HG02759 (cell line): ENCODE measurements around the gene NMRAL1.

Experiments used
- ATAC-seq: cut with Tn5 transposase; IDR thresholded peaks from one replicate; pipeline ENCODE4 v1.9.1; 2021; ENCODE audit warnings: mild to moderate bottlenecking, moderate library complexity; ENCODE audit not compliant: unreplicated experiment

The NMRAL1 gene

DNA sequence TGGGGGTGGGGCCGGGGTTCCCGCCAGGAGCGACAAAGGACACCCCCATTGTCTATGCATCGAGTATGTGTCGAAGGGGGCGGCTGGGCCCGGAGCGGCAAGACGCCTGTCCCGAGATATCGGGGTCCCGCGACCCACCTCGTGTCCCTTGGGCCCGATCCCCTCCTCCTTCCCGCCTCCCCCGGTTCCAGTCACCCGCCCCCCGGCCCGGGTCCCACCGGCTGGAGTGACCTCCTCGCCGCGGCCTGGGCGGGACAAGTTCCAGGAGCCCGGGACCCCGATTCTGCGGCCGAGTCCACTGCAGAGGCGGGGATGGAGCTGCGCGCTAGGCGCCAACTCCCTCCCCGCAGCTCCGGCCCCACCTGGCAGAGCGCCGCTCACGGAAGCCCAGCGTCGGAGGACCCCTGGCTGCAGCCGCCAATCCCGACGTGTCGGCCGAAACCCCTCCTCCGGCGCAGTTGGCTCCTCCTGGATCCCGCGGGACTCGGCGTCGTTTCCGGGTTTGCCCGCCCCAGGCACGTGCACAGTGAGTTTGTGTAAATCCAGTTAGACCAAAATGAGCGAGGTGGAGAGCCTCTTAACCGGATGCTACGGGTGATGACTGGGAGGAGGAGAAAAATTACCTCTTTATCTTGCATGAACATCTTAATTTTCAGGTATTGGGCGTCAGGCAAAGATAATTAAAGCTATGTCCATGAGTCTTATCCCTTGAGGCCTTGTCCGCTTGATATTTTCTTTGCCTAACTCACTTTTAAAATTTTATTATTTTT, at the start of gene NMRAL1:
NMRAL1 (minus strand) TSS at position 434 of the 770 bp plus-strand sequence. CDS start 493 bp downstream, outside the sequence.
- peak; percentile 56 for ATAC-seq

GRCh38 chr16:4523686-4524085, 49.3 kb upstream of the NMRAL1 start:
- no peak for ATAC-seq

GRCh38 chr16:4522051-4522581, 47.7 kb upstream of the NMRAL1 start:
- ATAC-seq = no peak

- ATAC-seq = no peak
Measured at GRCh38 chr16:4520913-4521312, 46.5 kb upstream of the NMRAL1 start.

DNA sequence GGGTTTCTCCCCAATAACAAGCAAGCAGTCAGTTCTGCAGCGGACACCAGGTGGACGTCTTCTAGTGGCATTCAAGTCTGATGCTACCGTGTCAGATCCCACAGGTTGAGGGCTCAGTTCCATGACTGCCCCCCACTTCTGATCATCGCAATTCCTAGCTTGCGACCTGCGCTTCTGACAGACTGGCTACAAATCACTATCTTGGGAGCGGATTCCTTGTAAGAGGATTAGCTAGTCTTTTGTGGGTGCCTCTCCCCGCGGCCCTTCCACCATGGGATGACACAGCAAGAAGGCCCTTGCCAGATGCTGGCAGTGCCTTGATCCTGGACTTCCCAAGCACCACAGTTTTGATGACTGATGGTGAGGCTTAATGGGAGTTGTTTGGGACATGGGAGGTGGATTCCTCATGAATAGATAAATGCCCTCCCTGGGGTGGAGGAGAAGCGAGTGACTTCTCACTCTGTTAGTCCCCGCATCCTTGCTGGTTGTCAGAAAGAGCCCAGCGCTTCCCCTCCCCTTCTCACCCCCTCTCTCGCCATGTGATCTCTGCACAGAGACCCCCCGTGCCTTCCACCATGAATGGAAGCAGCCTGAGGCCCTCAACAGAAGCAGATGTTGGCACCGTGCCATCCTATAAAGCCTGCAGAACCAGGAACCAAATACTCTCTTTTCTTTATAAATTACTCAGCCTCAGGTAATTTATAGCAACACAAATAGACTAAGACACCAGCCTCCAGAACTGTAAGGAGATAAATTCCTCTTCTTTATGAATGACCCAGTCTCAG, 45.0 kb upstream of the NMRAL1 start:
- ATAC-seq = no peak

GRCh38 chr16:4517812-4518680, 43.6 kb upstream of the NMRAL1 start:
- no peak for ATAC-seq

DNA sequence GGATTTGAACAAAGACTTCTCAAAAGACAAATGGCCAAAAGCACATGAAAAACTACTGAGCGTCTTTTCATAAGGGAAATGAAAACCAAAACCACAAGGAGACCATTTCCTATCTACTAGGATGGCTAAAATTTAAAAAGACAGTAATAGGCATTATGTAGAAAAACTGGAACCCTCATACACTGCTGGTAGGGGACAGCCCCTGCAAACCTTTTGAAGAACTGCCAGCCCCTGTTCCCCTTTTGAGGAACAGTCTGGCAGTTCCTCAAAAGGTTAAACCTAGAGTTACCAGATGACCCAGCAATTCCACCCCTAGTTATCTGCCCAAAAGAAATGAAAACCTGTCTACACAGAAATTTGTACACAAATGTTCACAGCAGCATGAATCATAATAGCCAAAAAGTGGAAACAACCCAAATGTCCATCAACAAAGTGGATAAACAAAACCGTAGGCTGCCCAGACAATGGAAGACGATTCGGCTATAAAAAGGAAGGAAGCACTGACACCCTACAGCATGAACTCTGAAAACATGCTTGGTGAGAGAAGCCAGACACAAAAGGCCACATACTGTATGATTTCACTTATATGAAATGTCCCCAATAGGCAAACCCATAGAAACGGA, 41.3 kb upstream of the NMRAL1 start:
- ATAC-seq = peak; percentile 60

GRCh38 chr16:4514606-4515005, 40.2 kb upstream of the NMRAL1 start:
- ATAC-seq = no peak

DNA sequence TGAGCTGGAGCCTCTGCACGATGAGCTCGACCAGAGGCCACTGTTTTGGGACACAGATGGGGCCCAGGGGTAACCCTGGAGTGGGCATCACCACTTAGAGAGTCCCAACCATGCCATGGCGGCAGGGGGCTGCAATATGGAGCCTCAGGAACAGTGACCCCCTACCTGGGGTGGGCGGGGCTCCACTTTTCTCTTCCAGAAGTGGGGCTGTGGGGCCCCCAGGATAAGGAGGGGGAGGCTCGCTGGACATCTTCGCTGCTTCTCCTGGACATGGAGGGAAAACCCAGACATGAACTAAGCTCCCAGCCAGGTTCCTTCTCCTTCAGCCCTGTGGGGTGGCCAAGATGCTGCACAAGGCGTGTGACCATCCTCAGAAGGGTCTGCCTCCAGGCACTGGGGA, 39.5 kb upstream of the NMRAL1 start:
- no peak for ATAC-seq

DNA sequence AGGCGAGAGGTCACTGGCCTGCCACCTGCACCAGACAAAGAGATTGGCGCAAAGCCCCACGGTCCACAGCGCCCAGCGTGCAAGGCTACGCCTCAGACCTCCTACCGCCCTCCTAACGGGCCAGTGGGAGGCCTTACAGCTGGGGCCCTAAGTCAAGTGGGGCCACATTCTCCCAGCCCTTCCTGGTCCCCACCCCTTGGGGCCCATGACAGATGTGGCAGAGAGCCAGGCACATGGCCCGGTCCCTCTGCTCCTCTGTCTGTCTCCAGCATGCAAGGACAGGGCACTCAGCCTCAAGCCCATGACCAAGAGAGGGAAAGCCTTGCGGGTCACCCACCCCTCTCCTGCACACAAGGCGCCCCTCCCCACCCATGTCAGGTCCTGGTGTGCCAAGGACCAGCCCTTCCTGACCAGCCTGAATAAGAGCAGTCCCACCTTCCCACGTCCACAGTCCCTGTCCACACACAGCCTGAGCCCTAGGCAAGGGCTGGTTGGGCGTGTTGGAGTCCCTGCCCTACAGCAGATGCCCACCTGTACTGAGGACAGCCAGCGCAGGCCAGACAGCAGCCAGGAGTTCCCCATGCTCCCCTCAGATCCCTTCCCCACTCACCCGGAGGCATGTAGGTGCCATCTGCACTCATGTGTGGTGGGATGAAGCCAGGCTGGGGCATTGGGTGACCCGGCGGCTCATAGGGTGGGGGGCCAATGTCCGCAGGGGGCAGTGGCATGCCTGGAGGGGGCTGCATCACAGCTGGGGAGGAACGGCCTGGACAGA, 38.8 kb upstream of the NMRAL1 start:
- ATAC-seq = no peak

DNA sequence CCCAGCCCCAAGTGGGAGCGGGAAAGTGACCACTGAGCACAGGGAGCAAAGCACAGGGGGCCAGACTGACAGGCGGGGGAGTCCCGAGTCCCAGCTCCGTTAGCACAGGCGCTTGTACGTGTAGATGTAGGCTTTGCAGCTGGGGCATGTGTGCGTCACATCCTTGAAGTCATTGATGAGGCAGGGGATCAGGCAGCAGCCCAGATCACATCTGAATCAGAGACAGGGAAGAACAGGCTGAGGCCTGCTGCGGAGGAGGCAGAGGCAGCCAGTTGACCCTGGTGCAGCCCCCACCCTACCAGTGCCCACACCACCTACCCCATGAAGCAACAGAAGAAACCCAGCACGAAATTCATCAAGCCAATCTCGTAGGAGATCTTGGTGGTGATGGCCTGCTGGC, 38.0 kb upstream of the NMRAL1 start:
- no peak for ATAC-seq

DNA sequence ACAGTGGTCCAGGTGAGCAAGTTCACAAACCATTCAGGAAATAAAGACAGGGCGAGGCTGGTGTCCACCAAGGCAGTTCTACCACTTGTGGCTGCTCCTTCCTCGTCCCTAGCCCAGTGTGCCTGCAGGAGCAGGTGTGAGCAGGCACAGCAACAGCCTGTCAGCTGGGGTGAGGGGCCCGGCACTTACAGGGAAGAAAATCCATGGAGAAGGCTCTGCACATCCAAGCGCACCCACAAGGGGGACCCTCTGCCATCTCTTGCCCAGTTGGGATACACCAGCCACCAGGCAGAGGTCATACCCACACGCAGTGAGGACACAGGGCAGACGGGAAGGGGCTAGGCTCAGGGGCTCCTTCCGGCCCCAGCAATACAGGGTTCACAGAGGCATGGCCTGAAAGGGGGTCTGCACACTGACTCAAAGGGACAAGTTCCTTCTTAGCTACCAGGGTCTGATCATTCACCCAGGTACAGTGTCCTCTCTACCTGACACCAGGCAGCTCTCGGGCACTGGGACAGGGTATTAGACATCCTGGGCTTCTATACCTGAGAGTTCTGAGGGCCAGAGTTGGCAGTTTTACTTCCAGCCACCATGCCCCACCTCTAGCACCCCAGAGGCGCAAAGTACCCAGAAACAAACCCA, 37.1 kb upstream of the NMRAL1 start:
- ATAC-seq = no peak

DNA sequence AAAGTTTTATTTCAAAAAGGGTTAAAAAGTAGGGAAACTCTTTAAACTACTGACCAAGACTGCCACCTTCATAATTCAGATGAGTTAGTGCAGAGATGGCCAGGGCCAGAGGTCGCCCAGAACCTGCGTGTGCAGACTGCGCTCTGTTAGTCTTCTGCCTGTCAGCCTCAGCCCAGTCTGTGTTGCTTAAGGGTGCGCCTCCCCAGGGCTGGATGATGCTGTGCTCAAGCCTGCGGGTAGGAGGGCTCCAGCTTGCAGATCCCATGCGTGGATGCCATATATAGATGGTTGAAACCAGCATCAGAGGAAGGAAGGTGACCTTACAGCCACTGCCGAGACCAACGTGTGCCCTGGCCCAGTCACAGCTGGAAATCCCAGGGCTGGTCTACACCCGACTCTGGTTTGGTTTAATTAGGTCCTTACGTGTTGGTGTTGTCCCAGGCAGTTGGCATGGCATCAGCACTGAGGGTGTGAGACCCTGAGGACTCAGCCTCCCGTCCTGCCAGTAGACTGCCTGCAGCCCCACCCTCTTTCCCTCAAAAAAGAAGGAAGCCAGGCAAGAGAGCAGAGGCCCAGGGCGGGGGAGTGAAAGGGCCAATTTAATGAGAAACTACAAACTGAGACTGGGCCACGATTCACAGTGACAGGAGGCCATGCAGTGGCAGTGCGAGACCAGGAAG, 36.5 kb upstream of the NMRAL1 start:
- ATAC-seq = no peak

- ATAC-seq = no peak
Measured at GRCh38 chr16:4510131-4510530, 35.7 kb upstream of the NMRAL1 start.

- no peak for ATAC-seq
Measured at GRCh38 chr16:4509420-4509819, 35.0 kb upstream of the NMRAL1 start.

DNA sequence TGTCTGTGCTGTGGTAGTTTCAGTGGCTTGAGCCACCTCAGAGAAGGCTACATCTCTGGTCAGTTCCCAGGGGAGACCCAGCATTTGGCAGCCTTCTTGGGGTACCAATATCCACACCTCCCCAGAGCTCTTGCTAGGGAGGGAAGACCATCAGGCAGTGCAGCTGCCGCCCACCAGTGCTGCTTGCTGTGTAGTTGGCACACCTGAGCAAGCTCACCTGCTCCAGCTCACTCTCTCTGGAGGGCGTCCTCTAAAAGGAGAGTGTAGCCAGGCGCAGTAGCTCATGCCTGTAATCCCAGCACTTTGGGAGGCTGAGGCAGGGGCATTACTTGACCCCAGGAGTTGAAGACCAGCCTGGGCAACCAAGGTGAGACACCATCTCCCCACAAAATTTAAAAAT, 34.4 kb upstream of the NMRAL1 start:
- no peak for ATAC-seq

DNA sequence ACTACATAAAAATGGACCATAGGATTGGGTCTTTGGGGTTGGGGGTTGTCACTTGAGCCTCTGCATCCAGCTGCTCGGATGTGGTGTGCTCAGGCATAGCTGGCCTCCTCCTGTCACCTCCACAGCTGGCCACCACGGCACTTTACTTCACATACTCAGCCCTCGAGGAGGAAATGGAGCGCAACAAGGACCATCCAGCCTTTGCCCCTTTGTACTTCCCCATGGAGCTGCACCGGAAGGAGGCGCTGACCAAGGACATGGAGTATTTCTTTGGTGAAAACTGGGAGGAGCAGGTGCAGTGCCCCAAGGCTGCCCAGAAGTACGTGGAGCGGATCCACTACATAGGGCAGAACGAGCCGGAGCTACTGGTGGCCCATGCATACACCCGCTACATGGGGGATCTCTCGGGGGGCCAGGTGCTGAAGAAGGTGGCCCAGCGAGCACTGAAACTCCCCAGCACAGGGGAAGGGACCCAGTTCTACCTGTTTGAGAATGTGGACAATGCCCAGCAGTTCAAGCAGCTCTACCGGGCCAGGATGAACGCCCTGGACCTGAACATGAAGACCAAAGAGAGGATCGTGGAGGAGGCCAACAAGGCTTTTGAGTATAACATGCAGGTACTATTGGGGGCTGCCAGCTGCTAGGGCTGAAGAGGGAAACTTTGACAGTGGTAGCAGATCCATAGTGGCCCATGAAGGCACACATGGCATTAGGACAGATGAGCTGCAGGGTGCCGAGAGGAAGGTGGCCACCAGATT, 33.3 kb upstream of the NMRAL1 start:
- ATAC-seq = no peak

GRCh38 chr16:4506450-4506849, 32.0 kb upstream of the NMRAL1 start:
- peak; percentile 50 for ATAC-seq
